Stimulated activated CD8-positive, alpha-beta memory T cell treated with anti-CD3 and anti-CD28 coated beads, Interleukin-15, amount 100 ng/mL, for 48 hours (primary cell): ENCODE measurements around the gene OTOP2.
"Not testable (repeated sequence)": the region's sequence is repeated elsewhere in the genome, so short reads cannot be mapped to it uniquely, and the experiment has no call there.

Source experiments
- DNase-seq, 2 donors: peaks; one replicate each; pipeline ENCODE4 v3.0.0-alpha.2; 2020; ENCODE audit warnings: low read depth in 2 of 2

Gene OTOP2

GRCh38 chr17:74951680-74952421, 27.8 kb downstream of the OTOP2 start:
- no peak for DNase-seq

- DNase-seq: no peak
Observed at GRCh38 chr17:74952431-74953133, 28.5 kb downstream of the OTOP2 start.

GRCh38 chr17:74953134-74953687, 29.1 kb downstream of the OTOP2 start:
- DNase-seq: no peak

GRCh38 chr17:74954115-74954514, 30.0 kb downstream of the OTOP2 start:
- DNase-seq: no peak

- DNase-seq: no peak
Observed at GRCh38 chr17:74954665-74955421, 30.8 kb downstream of the OTOP2 start.

GRCh38 chr17:74956093-74956492, 32.0 kb downstream of the OTOP2 start:
- no peak for DNase-seq

- DNase-seq: peak; percentile 63 to 71
Observed at GRCh38 chr17:74957935-74958740, 34.1 kb downstream of the OTOP2 start.

- no peak for DNase-seq
Observed at GRCh38 chr17:74959826-74960515, 35.9 kb downstream of the OTOP2 start.

GRCh38 chr17:74960570-74961342, 36.7 kb downstream of the OTOP2 start:
- peak; percentile 38 to 44 for DNase-seq

GRCh38 chr17:74961657-74962350, 37.7 kb downstream of the OTOP2 start:
- DNase-seq: peak; percentile 58 to 59

GRCh38 chr17:74962622-74963394, 38.7 kb downstream of the OTOP2 start:
- DNase-seq: no peak

- DNase-seq: no peak
Observed at GRCh38 chr17:74963656-74964055, 39.6 kb downstream of the OTOP2 start.

GRCh38 chr17:74964246-74964761, 40.2 kb downstream of the OTOP2 start:
- no peak for DNase-seq

- no peak for DNase-seq
Observed at GRCh38 chr17:74964988-74965622, 41.0 kb downstream of the OTOP2 start.

GRCh38 chr17:74968361-74968780, 44.3 kb downstream of the OTOP2 start:
- no peak for DNase-seq

- not testable (repeated sequence) for DNase-seq
Observed at GRCh38 chr17:74969501-74969900, 45.4 kb downstream of the OTOP2 start.

- no peak for DNase-seq
Observed at GRCh38 chr17:74970395-74970794, 46.3 kb downstream of the OTOP2 start.
